Retina (tissue), 1 donor: ENCODE results near the gene MOB4.

ENCODE experiments used
- DNase-seq: peaks from one replicate; pipeline ENCODE4 v3.0.0-alpha.2; 2016

Gene MOB4

GRCh38 chr2:197597166-197597565 is 81.3 kb downstream of the MOB4 start:
- no peak for DNase-seq

GRCh38 chr2:197598450-197598849 is 82.6 kb downstream of the MOB4 start:
- DNase-seq: no peak

GRCh38 chr2:197599285-197599965 is 83.6 kb downstream of the MOB4 start:
- no peak for DNase-seq

GRCh38 chr2:197600306-197600705 is 84.4 kb downstream of the MOB4 start:
- no peak for DNase-seq

- no peak for DNase-seq
These were observed 85.9 kb downstream of the MOB4 start for GRCh38 chr2:197601726-197602125.
